HPDE6-E6E7 (cell line): Measurements from ENCODE around the gene NISCH.

ENCODE experiments used
- DNase-seq: peaks from one replicate; pipeline ENCODE4 v3.0.0; 2011; ENCODE audit warnings: missing footprints; ENCODE audit errors: extremely low spot score

The NISCH gene

DNA sequence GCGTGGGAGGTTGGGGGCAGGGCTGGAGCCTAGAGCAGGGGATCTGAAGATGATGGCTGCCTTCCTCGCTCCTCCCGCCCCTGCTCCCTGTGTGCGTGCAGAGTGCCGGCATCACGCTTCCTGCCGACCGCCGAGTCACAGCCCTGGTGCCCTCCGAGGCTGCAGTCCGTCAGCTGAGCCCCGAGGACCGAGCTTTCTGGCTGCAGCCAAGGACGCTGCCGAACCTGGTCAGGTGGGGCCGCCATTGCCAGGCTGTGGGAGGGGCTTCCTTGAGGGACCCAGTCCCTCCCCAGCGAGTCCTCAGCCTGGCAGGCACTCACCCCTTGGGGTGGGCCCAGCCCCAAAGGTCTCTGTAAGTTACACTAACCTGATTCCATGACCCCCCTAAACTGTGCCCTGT is 57.3 kb downstream of the NISCH start:
- no peak for DNase-seq

DNA sequence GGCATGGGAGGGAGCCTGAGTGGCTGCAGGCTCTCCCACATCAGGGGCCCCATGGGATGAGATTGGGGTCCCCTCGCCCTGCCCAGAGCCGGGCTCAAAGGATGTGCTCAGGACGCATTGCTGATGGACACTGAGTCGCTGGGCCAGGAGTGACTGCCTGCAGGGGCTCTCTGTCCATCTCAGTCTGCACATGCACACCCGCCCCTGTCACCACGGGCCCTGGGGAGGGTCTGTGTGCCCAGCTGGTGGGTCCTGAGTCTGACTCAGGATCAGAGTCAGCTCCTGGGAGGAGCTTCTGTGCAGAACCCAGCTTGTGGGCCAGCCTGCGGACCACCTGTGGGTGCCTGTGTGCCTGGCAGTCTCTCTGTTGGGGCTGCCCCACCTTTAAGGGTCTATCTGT is 57.9 kb downstream of the NISCH start:
- DNase-seq = no peak

DNA sequence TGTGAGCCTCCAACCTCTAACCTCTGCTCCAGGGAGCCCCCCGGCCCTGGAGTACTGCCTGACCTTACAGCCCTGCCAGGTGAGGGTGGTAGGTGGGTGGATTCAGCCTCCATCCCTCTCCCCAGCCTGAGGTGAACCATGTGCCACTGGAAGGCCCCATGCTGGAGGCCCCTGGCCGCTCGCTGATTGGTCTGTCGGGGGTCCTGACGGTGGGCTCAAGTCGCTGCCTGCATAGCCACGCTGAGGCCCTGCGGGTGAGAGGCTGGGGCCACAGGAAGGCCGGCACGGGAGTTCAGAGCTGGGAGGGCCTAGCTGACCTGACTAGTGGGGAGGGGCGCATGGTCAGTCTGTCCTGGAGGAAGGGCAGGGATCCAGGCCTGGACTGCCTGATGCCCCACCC is 59.2 kb downstream of the NISCH start:
- no peak for DNase-seq

- DNase-seq = no peak
Observed at GRCh38 chr3:52515192-52515591, 59.8 kb downstream of the NISCH start.

DNA sequence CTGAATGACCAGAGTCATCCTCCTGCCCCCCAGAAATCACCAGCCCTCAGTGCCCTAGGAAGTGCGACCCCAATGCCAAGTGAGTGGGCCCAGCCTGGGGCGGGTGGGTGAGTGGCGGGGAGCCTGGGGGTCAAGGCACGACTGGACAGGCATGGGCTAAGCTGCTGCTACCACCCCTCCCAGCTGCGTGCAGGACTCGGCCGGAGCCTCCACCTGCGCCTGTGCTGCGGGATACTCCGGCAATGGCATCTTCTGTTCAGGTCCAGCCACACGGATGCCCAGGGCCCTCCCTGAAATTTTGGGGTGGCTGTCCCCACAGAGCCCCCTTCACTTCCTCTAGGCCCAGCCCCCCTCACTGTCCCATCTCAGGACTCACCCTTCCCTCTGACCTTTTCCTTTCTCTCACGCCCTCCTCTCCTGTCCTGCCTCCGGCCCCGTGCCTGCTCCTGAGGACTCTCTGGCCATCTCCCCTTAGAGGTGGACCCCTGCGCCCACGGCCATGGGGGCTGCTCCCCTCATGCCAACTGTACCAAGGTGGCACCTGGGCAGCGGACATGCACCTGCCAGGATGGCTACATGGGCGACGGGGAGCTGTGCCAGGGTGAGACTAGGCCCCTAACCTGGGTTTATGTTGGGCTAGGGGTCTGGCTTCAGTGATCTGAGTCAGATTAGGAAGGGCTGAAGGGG is 61.2 kb downstream of the NISCH start:
- no peak for DNase-seq

GRCh38 chr3:52517796-52518722 is 62.7 kb downstream of the NISCH start:
- no peak for DNase-seq

DNA sequence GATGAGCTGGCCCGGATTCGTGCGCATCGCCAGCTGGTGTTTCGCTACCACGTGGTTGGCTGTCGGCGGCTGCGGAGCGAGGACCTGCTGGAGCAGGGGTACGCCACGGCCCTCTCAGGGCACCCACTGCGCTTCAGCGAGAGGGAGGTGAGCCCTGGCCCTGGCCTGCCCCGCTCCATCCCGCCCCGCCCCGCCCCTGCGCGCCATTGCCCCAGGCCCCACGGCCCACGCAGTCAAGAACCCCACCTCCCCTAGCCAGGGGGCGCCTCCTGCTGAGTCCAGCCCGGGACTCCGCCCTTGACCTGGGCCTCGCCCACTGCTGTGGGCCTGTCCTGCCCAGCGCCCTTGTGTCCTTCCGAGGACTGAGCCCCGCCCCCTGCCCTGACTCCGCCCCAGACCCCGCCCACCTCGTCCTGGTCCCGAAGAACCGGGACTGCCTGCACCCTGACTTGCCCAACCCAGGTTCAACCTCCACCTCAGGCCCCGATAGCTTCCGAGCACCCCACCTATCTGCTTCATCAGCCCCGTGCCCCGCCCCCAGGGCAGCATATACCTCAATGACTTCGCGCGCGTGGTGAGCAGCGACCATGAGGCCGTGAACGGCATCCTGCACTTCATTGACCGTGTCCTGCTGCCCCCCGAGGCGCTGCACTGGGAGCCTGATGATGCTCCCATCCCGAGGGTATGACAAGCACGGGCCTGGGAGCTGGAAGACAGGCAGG is 63.5 kb downstream of the NISCH start:
- no peak for DNase-seq

DNA sequence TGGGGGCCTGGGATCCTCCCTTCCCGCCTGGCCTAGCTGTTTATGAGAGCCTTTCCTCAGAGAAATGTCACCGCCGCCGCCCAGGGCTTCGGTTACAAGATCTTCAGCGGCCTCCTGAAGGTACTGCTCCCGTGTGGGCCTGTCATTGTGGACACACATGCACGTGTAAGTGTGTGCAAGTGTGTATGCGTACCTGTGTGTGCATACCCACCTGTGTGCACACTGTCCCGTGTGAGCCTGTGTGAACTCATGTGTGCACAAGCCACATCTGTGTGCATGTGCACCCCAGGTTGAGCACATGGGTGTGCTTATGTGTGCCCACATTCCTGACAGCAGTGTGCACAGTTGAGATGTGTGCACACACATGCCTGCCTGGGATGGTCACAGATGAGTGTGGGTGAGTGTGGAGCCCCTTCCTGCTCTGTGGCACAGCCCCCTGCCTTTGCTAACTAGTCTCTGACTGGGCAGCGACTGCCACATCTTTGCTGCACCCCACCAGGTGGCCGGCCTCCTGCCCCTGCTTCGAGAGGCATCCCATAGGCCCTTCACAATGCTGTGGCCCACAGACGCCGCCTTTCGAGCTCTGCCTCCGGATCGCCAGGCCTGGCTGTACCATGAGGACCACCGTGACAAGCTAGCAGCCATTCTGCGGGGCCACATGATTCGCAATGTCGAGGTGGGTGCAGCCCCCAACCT is 64.2 kb downstream of the NISCH start:
- no peak for DNase-seq

- no peak for DNase-seq
Observed at GRCh38 chr3:52520141-52520667, 64.8 kb downstream of the NISCH start.

DNA sequence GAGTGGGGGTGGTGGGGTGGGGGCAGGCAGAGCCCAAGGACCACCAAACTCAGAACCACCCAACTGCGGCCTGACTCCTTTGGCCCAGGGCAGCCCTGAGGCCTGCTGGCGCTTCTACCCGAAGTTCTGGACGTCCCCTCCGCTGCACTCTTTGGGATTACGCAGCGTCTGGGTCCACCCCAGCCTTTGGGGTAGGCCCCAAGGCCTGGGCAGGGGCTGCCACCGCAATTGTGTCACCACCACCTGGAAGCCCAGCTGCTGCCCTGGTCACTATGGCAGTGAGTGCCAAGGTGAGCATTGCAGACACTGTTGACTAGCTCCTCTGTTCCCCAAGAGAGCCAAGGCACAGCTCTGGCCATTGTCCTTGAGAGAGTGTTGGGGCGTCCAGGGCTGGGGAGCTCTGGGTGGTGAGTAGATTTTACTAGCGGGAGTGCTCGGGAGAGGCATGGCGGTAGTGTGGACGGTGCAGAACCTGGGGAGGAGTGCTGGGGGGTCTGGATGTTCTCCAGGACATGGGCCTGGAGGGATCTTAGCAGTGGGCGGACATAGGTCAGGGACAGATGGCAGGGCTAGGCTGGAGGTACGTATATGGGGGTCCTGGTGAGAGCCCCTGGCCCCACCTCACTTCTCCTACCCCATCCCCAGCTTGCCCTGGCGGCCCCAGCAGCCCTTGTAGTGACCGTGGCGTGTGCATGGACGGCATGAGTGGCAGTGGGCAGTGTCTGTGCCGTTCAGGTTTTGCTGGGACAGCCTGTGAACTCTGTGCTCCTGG is 65.5 kb downstream of the NISCH start:
- no peak for DNase-seq

GRCh38 chr3:52521488-52521824 is 66.1 kb downstream of the NISCH start:
- no peak for DNase-seq

DNA sequence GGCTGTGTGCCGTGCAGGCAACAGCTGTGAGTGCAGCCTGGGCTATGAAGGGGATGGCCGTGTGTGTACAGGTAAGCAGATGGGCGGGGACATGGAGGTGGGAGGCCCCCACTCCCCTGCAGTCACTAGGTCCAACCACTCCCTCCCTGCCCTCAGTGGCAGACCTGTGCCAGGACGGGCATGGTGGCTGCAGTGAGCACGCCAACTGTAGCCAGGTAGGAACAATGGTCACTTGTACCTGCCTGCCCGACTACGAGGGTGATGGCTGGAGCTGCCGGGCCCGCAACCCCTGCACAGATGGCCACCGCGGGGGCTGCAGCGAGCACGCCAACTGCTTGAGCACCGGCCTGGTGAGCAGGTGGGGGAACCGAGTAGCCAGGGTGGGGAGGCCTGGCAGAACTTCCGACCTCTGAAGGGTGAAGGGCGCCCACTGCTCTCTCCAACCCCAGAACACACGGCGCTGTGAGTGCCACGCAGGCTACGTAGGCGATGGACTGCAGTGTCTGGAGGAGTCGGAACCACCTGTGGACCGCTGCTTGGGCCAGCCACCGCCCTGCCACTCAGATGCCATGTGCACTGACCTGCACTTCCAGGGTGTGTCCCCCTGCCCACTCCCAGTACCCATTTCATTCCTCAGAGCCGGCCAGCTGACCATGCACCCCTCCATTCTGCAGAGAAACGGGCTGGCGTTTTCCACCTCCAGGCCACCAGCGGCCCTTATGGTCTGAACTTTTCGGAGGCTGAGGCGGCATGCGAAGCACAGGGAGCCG is 66.7 kb downstream of the NISCH start:
- DNase-seq = no peak

DNA sequence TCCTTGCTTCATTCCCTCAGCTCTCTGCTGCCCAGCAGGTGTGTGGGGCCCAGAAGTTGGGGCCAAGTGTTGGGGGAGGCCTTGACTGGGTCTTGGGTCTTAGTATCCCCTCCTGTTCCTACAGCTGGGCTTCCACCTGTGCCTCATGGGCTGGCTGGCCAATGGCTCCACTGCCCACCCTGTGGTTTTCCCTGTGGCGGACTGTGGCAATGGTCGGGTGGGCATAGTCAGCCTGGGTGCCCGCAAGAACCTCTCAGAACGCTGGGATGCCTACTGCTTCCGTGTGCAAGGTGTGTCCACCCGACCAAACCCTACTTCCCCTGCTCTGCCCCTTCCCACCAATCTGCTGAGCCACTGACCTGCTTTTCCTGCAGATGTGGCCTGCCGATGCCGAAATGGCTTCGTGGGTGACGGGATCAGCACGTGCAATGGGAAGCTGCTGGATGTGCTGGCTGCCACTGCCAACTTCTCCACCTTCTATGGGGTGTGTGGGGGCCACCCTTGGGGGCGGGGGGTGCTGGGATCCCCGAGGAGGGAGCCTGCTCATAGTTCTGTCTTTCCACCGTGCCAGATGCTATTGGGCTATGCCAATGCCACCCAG is 67.3 kb downstream of the NISCH start:
- no peak for DNase-seq

GRCh38 chr3:52523386-52524257 is 68.2 kb downstream of the NISCH start:
- DNase-seq = no peak

GRCh38 chr3:52524258-52524751 is 68.9 kb downstream of the NISCH start:
- DNase-seq = no peak

DNA sequence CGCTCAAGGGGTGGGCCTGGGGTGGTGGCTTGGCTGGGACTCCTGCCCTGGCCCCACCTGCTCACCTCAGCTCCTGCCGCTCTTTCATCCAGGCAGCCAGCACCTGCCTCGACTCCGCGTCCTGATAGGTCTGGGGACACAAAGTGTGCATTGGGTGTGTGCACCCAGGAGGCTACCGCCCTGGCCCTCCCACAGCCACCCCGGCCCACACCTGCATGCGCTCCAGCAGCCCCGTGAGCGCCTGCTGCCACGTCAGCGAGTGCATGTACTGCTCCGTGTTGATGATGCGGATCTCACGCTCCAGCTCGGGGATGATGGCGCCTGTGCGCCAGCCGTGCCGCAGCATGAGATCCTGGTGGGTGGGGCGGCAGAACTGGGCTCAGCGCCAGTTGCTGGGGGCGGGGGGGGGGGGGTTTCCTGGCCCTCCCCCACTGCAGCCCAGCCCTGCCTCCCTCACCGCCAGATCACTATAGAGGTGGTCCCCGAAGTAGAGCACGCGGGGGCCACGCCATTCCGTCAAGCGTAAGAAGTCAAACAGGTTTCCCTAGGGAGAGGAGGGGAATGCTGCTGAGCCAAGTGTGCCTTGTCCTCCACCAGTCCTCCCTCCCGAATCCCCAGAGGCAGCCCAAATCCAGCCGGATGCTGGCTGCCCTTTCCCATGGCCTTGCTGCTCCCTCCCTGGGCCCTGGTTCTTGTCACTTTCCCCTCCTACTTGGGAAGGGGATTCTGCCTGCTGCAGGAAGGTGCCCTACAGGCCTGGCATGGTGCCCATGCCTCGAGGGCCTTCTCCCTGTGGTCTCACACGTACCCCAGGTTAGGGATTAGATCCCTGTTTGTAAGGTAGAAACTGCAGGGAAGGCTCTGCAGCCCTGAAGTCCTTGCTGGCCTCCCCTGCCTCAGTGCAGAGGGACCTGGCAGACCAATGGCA is 69.6 kb downstream of the NISCH start:
- DNase-seq = no peak
